Transverse colon (tissue), 4 donors: Measurements from ENCODE around the gene LDB2.

ENCODE experiments used
- POLR2A ChIP-seq: fragments of 450-650 bp; IDR thresholded peaks from one replicate; pipeline ENCODE4 v1.6.1; 2016; ENCODE audit warnings: antibody characterized with exemption, mild to moderate bottlenecking, moderate library complexity
- POLR2AphosphoS5 ChIP-seq, 3 donors: sonication (generic); formaldehyde crosslinking; IDR thresholded peaks; one replicate each; pipeline ENCODE4 v1.6.1; 2016; ENCODE audit warnings: antibody characterized with exemption in 3 of 3
- TF ChIP-seq, protein P1 (sequence below), 5 experiments: fragments of 200-600 bp in 3 of 5; fragments of 450-650 bp in 2 of 5; sonication (generic) in 3 of 5; IDR thresholded peaks; 1 replicate in 2 of 5; 2 replicates in 3 of 5; pipeline ENCODE4 v1.5.1; 2016 to 2017; ENCODE audit warnings: antibody characterized with exemption in 5 of 5, inconsistent platforms in 3 of 5, mild to moderate bottlenecking in 2 of 5, moderate library complexity in 1 of 5

DNA sequence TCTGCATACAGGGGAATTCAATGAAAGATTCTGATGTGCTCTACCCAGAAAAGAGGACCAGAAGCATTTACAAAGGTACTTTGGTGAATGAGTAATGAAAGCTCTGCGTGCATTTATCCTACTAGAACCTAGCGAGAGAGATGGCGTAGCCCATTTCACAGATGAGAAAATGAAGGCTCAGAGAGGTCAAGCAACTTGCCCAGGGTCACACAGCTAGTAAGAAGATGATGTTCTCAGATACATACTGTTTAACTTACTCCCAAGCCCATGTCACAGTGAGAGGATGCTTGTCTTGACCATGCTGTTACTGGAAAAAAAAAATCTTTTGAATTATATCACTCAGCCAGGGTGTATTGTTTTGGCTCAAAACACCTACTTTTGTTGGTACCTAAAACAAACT is 317.3 kb downstream of the LDB2 start:
- TF ChIP-seq POLR2AphosphoS5 (IDR thresholded peaks at IDR 0.05) (no peak), POLR2A (no peak)
- TF ChIP-seq, protein P1, sequence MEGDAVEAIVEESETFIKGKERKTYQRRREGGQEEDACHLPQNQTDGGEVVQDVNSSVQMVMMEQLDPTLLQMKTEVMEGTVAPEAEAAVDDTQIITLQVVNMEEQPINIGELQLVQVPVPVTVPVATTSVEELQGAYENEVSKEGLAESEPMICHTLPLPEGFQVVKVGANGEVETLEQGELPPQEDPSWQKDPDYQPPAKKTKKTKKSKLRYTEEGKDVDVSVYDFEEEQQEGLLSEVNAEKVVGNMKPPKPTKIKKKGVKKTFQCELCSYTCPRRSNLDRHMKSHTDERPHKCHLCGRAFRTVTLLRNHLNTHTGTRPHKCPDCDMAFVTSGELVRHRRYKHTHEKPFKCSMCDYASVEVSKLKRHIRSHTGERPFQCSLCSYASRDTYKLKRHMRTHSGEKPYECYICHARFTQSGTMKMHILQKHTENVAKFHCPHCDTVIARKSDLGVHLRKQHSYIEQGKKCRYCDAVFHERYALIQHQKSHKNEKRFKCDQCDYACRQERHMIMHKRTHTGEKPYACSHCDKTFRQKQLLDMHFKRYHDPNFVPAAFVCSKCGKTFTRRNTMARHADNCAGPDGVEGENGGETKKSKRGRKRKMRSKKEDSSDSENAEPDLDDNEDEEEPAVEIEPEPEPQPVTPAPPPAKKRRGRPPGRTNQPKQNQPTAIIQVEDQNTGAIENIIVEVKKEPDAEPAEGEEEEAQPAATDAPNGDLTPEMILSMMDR (IDR thresholded peaks at IDR 0.05), result no peak
